ENCODE results near the gene USE1.

USE1 gene

DNA sequence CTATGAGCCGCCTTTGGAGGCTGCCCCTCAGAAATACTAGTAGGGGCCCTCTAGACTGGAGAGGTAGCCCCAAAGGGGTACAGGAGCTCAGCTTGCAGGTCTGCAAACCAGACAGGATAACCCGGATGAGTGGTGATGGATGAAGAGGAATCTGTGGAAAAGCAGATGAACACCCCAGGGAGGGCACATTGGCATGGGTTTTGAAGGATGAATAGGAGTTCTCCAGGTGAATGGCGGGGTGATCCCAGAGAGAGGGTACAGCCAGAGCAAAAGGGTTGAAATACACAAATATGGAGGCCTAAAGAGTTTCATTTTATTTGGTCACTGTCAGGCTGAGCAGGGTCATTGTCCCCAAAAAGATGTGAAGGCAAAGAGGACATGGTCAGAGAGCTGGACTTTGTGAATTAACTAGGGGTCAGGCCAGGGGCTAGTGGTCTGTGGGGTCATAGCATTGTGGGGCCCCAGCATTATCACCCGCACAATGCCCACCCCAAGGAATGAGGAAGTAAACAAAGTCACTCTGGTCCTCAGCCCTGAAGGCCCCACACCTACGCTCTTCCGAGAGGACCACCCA, 25.8 kb downstream of the USE1 start:
- no peak for DNase-seq (ENCODE audit: low read depth)
- TF ChIP-seq, protein P1, sequence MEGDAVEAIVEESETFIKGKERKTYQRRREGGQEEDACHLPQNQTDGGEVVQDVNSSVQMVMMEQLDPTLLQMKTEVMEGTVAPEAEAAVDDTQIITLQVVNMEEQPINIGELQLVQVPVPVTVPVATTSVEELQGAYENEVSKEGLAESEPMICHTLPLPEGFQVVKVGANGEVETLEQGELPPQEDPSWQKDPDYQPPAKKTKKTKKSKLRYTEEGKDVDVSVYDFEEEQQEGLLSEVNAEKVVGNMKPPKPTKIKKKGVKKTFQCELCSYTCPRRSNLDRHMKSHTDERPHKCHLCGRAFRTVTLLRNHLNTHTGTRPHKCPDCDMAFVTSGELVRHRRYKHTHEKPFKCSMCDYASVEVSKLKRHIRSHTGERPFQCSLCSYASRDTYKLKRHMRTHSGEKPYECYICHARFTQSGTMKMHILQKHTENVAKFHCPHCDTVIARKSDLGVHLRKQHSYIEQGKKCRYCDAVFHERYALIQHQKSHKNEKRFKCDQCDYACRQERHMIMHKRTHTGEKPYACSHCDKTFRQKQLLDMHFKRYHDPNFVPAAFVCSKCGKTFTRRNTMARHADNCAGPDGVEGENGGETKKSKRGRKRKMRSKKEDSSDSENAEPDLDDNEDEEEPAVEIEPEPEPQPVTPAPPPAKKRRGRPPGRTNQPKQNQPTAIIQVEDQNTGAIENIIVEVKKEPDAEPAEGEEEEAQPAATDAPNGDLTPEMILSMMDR (IDR thresholded peaks at IDR 0.05; ENCODE audit: low read depth, low read length, missing control alignments) = no peak
- in situ Hi-C loops (cut with HindIII; ENCODE audit: low sequenced_read_pairs) = loop anchor here (10.0 kb wide), 1 partner anchor 76 kb away; no protein-coding TSS in a partner anchor
- H3K4me3 ChIP-seq (ENCODE audit: low read depth, low read length) = no peak overlapping the region

DNA sequence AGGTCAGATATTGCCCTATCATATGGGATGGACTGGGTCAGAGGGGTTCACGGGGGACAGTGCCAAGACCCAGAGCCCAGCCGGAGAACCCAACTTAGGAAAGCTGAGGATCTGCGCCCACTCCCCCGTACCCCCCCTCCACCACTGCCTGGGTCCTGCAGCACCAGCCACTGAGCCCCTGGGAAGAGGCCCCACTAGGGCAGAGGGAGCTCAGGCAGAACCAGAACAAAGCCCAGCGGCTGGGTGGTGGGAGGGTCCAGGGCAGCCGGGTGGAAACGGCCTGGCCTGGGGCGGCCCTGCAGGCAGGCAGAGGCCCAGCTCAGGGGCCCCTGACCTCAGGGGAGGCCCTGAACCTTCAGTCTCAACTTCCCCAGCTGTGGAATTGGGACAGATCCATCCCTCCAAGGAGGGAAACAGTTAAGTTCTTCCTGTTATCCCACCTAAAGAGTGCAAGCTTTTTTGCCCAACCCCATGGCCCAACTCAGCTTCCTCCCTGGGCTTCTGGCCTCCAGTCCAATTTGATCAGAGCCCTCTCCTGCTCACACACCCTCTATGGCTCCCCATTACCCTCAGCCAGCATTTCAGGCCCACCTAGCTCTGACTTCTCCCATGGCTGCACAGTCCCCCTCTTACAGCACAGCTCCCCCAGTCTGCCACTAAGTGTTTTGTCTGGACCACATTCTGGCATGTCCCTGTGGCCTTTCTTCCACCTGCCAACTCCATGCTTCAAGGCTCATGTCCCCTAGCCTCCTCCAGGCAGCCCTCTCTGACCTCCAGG, 27.5 kb downstream of the USE1 start:
- in situ Hi-C loops (cut with HindIII; ENCODE audit: low sequenced_read_pairs) = loop anchor here (10.0 kb wide), 1 partner anchor 78 kb away; no protein-coding TSS in a partner anchor
- TF ChIP-seq, protein P1 (IDR thresholded peaks at IDR 0.05; ENCODE audit: low read depth, low read length, missing control alignments) = no peak
- DNase-seq (ENCODE audit: low read depth) = no peak
- peak overlapping the region; percentile 79 for H3K4me3 ChIP-seq (ENCODE audit: low read depth, low read length)

DNA sequence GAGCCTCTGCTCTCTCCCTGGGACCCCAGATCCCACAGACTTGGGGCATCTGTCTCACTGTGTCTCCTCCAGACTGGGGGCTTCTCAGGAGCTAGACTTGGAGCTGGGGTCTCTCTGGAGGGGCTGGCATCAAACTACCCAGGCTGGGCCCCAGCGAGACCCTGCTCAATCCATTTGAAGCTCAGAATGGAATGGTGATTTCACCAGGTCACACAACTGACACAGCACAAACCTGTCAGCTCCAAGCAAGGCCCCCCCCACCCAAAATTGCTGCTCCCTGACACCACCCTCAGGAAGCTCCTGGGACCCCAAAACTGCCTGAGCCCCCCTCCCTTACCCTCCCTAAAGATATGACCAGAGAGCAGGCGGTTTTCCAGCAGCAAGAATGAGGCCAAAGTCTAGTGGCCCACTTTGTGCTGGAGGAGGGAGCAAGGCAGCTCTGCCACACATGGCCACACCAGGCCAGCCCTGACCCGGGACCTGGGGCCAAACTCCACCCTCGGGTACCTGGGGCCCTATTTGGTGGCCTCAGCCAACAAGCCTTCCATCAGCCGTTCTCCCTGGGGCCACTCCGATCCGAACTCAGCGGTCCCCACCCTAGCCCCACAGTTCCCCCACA, 28.2 kb downstream of the USE1 start:
- no peak for DNase-seq (ENCODE audit: low read depth)
- peak overlapping the region; percentile 79 for H3K4me3 ChIP-seq (ENCODE audit: low read depth, low read length)
- TF ChIP-seq, protein P1 (IDR thresholded peaks at IDR 0.05; ENCODE audit: low read depth, low read length, missing control alignments) = no peak
- in situ Hi-C loops (cut with HindIII; ENCODE audit: low sequenced_read_pairs) = loop anchor here (10.0 kb wide), 1 partner anchor 79 kb away; no protein-coding TSS in a partner anchor

DNA sequence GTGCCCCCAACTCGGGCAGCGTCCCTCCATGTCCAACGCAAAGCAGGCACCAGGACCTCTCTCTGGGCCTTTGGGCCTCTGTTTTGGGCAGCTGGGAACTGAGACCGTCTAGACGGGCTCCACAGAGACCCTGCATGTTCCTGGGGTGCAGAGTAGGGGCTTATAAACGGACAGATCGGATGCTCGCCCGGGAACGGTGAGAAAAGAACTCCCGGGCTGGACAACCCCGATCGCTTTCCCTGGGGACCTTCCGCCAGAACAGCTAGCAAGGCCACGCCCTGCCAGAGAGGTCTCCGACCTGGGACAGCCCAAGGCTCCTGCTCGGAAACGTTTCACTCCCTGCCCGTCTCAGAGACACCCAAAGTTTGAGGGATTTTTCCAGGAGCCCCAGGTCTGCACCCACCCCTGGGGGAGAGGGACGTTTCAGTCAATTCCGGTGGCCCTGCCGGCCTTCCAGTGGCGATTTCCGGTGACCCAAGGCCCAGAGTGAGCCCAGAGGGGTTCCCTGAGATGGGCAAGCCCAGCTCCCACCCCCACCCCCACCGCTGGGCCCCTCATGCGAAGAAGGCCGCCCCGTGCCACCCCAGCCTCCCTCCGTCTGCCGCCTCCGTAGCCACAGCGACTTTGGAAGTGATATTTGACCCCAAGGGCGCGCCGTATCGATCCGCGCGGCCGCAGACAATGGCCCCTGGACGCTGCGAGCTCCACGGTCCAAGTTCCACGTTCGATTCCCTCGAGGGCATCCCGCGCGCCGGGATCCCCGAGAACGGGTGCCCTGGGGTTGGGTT, 28.9 kb downstream of the USE1 start:
- no peak for DNase-seq (ENCODE audit: low read depth)
- in situ Hi-C loops (cut with HindIII; ENCODE audit: low sequenced_read_pairs) = loop anchor here (10.0 kb wide), 1 partner anchor 79 kb away; no protein-coding TSS in a partner anchor
- peak overlapping the region; percentile 79 for H3K4me3 ChIP-seq (ENCODE audit: low read depth, low read length)
- TF ChIP-seq, protein P1 (IDR thresholded peaks at IDR 0.05; ENCODE audit: low read depth, low read length, missing control alignments) = no peak

DNA sequence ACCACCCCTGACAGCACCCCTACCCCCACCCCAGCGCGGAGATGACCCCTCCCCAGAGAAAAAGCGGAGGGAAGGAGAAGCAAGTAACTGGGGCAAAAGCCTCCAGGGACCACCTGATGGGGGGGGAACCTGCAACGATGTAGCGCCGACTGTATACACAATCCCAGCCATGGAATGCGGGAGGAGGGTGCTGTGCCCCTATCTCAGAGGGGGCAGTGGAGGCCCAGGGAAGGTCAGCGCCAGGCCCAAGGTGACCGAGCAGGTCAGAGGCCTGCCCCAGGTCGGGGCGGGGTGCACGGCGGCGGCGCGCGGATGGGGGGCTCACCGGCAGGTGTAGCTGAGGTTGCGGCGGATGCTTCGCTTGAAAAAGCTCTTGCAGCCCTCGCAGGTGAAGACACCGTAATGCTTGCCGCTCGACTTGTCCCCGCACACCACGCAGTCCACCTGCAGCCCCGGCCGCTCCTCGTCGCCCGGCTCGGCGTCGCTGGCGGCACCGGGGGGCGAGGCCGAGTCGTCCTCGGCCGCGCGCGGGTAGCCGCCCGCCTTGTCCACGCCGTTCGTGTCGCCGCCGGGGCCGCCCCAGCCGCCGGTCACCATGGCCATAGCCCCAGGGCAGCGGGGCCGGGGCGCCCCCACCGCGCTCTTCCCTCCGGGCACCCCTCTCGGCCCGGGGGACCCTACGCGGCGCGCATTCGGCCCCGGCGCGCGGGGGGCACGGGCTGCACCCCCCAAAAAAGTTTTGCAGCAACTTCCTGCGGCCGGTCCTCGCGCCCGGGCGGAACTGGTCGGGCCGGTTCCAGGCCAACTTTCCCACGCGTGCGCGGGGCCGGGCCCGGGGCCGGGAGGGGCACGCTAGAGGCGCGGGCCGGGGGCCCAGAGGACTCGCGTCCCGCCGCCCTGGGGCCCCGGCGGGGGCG, 29.7 kb downstream of the USE1 start:
- TF ChIP-seq, protein P1 (IDR thresholded peaks at IDR 0.05; ENCODE audit: low read depth, low read length, missing control alignments) = no peak
- DNase-seq (ENCODE audit: low read depth) = no peak

More for the DNA sequence above, 29.7 kb downstream of the USE1 start:
- in situ Hi-C loops (cut with HindIII; ENCODE audit: low sequenced_read_pairs) = loop anchor here (10.0 kb wide), 1 partner anchor 80 kb away; no protein-coding TSS in a partner anchor
- peak overlapping the region; percentile 79 for H3K4me3 ChIP-seq (ENCODE audit: low read depth, low read length)

All from astrocyte of the cerebellum (primary cell).